Measurements from ENCODE around the gene RAB21.

Gene RAB21

DNA sequence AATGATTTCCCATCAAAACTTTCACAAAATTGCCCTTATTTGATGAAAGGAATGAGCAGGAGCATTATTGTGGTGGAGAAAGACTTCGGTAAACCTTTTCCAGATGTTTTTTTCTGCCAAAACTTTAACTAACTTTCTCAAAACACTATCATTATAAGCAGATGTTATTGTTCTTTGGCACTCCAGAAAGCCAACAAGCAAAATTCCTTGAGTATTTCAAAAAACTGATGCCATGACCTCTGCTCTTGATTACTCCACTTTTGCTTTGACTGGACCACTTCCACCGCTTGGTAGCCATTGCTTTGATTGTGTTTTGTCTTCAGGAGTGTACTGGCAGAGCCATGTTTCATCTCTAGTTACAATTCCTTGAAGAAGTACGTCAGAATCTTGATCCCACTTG is 29.7 kb upstream of the RAB21 start:
- no peak overlapping the region for H2AFZ ChIP-seq (ENCODE audit: low read depth, low read length)
- no peak overlapping the region for H2BK120ac ChIP-seq (ENCODE audit: low read depth, low read length)
- no peak overlapping the region for H3K4me3 ChIP-seq (ENCODE audit: insufficient read depth in 1 of 2, low read depth in 1 of 2, low read length in 2 of 2)
- H3K18ac ChIP-seq (ENCODE audit: low read depth in 1 of 2, low read length in 2 of 2) = no peak overlapping the region
- no peak overlapping the region for H3K9ac ChIP-seq (ENCODE audit: low read length)
- no peak overlapping the region for H2AK5ac ChIP-seq (ENCODE audit: low read length, severe bottlenecking)
- H2BK12ac ChIP-seq (ENCODE audit: low read length in 2 of 2) = no peak overlapping the region
- H3K4me1 ChIP-seq (ENCODE audit: control insufficient read depth, insufficient read depth, low read depth, low read length) = no peaks in the 10 kb centered on the region
- WGBS = 83% methylated on average over 2 of the region's 3 CpGs
- DNase-seq = no peak
- no peaks in the 10 kb centered on the region for H3K79me1 ChIP-seq (replicated peaks; ENCODE audit: low read length, poor library complexity, severe bottlenecking)
- H3K14ac ChIP-seq (ENCODE audit: low read length in 2 of 2) = no peak overlapping the region
- no peak overlapping the region for H3K23ac ChIP-seq (ENCODE audit: low read length in 2 of 2)
- H3K4me2 ChIP-seq (ENCODE audit: low read length, poor library complexity, severe bottlenecking) = no peak overlapping the region
- H2BK15ac ChIP-seq (ENCODE audit: low read depth, poor library complexity, severe bottlenecking) = no peak overlapping the region
- no peaks in the 10 kb centered on the region for H3K27me3 ChIP-seq (ENCODE audit: control insufficient read depth in 1 of 2, insufficient read depth in 1 of 2, low read length in 2 of 2)
- H4K91ac ChIP-seq (ENCODE audit: low read length) = no peak overlapping the region
- H3K4ac ChIP-seq (ENCODE audit: low read depth in 1 of 2, low read length in 2 of 2) = no peak overlapping the region
- no peak overlapping the region for H2BK5ac ChIP-seq (ENCODE audit: low read depth, low read length, poor library complexity, severe bottlenecking)
- no peaks in the 10 kb centered on the region for H3K36me3 ChIP-seq (ENCODE audit: control insufficient read depth in 1 of 2, insufficient read depth in 2 of 2, low read depth in 1 of 2, low read length in 2 of 2)
- peaks cover 10% of the 10 kb centered on the region for H3K9me3 ChIP-seq (ENCODE audit: control insufficient read depth, low read length)
- H4K8ac ChIP-seq (ENCODE audit: low read length) = no peak overlapping the region
- no peak overlapping the region for H3K27ac ChIP-seq (ENCODE audit: low read length, poor library complexity, severe bottlenecking)

DNA sequence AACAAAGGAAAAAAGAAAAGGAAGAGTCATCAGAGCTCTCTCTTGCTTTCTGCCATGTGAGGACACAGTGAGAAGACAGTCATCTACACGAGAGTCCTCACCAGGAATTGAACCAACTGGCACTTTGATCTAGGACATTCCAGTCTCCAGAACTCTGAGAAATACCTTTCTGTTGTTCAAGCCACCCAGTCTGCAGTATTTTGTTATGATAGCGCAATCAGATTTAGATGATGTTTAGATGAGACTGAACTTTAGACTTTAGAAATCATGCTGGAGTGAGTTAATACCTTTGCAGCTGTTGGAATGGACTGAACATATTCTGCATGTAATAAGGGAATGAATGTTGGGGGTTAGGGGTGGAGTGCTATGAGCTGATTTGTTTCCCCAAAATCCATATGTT is 28.1 kb upstream of the RAB21 start:
- no peak overlapping the region for H4K91ac ChIP-seq (ENCODE audit: low read length)
- H2AK5ac ChIP-seq (ENCODE audit: low read length, severe bottlenecking) = no peak overlapping the region
- no peak overlapping the region for H3K18ac ChIP-seq (ENCODE audit: low read depth in 1 of 2, low read length in 2 of 2)
- H2BK12ac ChIP-seq (ENCODE audit: low read length in 2 of 2) = no peak overlapping the region
- no peak overlapping the region for H3K27ac ChIP-seq (ENCODE audit: low read length, poor library complexity, severe bottlenecking)
- no peak overlapping the region for H2BK15ac ChIP-seq (ENCODE audit: low read depth, poor library complexity, severe bottlenecking)
- H3K9ac ChIP-seq (ENCODE audit: low read length) = no peak overlapping the region
- peaks cover 1% of the 10 kb centered on the region for H3K4me1 ChIP-seq (ENCODE audit: control insufficient read depth, insufficient read depth, low read depth, low read length)
- no peak overlapping the region for H3K4ac ChIP-seq (ENCODE audit: low read depth in 1 of 2, low read length in 2 of 2)
- no peak overlapping the region for H2BK5ac ChIP-seq (ENCODE audit: low read depth, low read length, poor library complexity, severe bottlenecking)
- 82% methylated on average over 2 of the region's 2 CpGs for WGBS
- H3K14ac ChIP-seq (ENCODE audit: low read length in 2 of 2) = no peak overlapping the region
- H3K36me3 ChIP-seq (ENCODE audit: control insufficient read depth in 1 of 2, insufficient read depth in 2 of 2, low read depth in 1 of 2, low read length in 2 of 2) = no peaks in the 10 kb centered on the region
- H3K23ac ChIP-seq (ENCODE audit: low read length in 2 of 2) = no peak overlapping the region
- H3K9me3 ChIP-seq (ENCODE audit: control insufficient read depth, low read length) = peaks cover 10% of the 10 kb centered on the region
- H2AFZ ChIP-seq (ENCODE audit: low read depth, low read length) = no peak overlapping the region
- no peaks in the 10 kb centered on the region for H3K79me1 ChIP-seq (replicated peaks; ENCODE audit: low read length, poor library complexity, severe bottlenecking)
- no peak overlapping the region for H2BK120ac ChIP-seq (ENCODE audit: low read depth, low read length)
- H3K4me3 ChIP-seq (ENCODE audit: insufficient read depth in 1 of 2, low read depth in 1 of 2, low read length in 2 of 2) = no peak overlapping the region
- no peak for DNase-seq
- no peaks in the 10 kb centered on the region for H3K27me3 ChIP-seq (ENCODE audit: control insufficient read depth in 1 of 2, insufficient read depth in 1 of 2, low read length in 2 of 2)
- H4K8ac ChIP-seq (ENCODE audit: low read length) = no peak overlapping the region
- H3K4me2 ChIP-seq (ENCODE audit: low read length, poor library complexity, severe bottlenecking) = no peak overlapping the region

DNA sequence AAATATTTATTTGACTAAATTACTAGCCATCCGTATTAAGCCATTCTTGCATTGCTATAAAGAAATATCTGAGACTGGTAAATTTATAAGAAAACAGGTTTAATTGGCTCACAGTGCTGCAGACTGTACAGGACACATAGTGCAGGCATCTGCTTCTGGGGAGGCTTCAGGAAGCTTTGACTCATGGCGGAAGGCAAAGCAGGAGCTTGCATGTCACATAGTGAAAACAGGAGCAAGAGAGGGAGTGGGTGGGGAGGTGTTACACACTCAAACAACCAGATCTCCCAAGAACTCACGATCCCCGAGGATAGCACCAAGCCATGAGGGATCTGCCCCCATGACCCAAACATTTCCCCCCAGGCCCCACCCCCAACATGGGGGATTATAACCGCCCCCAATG is 26.7 kb upstream of the RAB21 start:
- H2AK5ac ChIP-seq (ENCODE audit: low read length, severe bottlenecking) = no peak overlapping the region
- no peak overlapping the region for H3K4ac ChIP-seq (ENCODE audit: low read depth in 1 of 2, low read length in 2 of 2)
- no peak overlapping the region for H3K9ac ChIP-seq (ENCODE audit: low read length)
- DNase-seq = no peak
- no peak overlapping the region for H3K27ac ChIP-seq (ENCODE audit: low read length, poor library complexity, severe bottlenecking)
- H3K4me2 ChIP-seq (ENCODE audit: low read length, poor library complexity, severe bottlenecking) = no peak overlapping the region
- peaks cover 10% of the 10 kb centered on the region for H3K9me3 ChIP-seq (ENCODE audit: control insufficient read depth, low read length)
- peaks cover 4% of the 10 kb centered on the region for H3K4me1 ChIP-seq (ENCODE audit: control insufficient read depth, insufficient read depth, low read depth, low read length)
- no peak overlapping the region for H2BK5ac ChIP-seq (ENCODE audit: low read depth, low read length, poor library complexity, severe bottlenecking)
- no peaks in the 10 kb centered on the region for H3K27me3 ChIP-seq (ENCODE audit: control insufficient read depth in 1 of 2, insufficient read depth in 1 of 2, low read length in 2 of 2)
- H3K79me1 ChIP-seq (replicated peaks; ENCODE audit: low read length, poor library complexity, severe bottlenecking) = no peaks in the 10 kb centered on the region
- H2BK12ac ChIP-seq (ENCODE audit: low read length in 2 of 2) = no peak overlapping the region
- H4K8ac ChIP-seq (ENCODE audit: low read length) = no peak overlapping the region
- no peak overlapping the region for H2BK15ac ChIP-seq (ENCODE audit: low read depth, poor library complexity, severe bottlenecking)
- H3K14ac ChIP-seq (ENCODE audit: low read length in 2 of 2) = no peak overlapping the region
- H3K18ac ChIP-seq (ENCODE audit: low read depth in 1 of 2, low read length in 2 of 2) = no peak overlapping the region
- WGBS = 80% methylated on average over 2 of the region's 5 CpGs
- no peak overlapping the region for H4K91ac ChIP-seq (ENCODE audit: low read length)
- H3K36me3 ChIP-seq (ENCODE audit: control insufficient read depth in 1 of 2, insufficient read depth in 2 of 2, low read depth in 1 of 2, low read length in 2 of 2) = no peaks in the 10 kb centered on the region
- H2BK120ac ChIP-seq (ENCODE audit: low read depth, low read length) = no peak overlapping the region
- H3K23ac ChIP-seq (ENCODE audit: low read length in 2 of 2) = no peak overlapping the region
- H2AFZ ChIP-seq (ENCODE audit: low read depth, low read length) = no peak overlapping the region
- no peak overlapping the region for H3K4me3 ChIP-seq (ENCODE audit: insufficient read depth in 1 of 2, low read depth in 1 of 2, low read length in 2 of 2)

DNA sequence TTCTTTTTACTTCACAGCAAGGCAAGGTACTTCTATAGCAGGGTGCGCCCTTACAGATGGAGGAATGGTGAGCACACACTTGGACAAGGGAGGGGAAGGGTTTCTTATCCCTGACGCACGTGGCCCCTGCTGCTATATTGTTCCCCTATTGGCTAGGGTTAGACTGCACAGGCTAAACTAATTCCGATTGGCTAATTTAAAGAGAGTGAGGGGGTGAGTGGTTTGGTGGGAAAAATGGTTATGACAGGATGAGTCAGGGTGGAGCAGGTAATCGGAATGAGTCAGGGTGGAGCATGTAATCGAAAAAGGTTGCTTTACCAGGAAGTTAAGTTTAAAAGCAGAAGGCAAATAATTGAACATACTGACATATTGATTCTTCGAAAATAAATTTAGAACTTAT is 23.7 kb upstream of the RAB21 start:
- H3K4ac ChIP-seq (ENCODE audit: low read depth in 1 of 2, low read length in 2 of 2) = no peak overlapping the region
- no peaks in the 10 kb centered on the region for H3K79me1 ChIP-seq (replicated peaks; ENCODE audit: low read length, poor library complexity, severe bottlenecking)
- H3K23ac ChIP-seq (ENCODE audit: low read length in 2 of 2) = no peak overlapping the region
- H2BK120ac ChIP-seq (ENCODE audit: low read depth, low read length) = no peak overlapping the region
- H2BK12ac ChIP-seq (ENCODE audit: low read length in 2 of 2) = no peak overlapping the region
- H2BK15ac ChIP-seq (ENCODE audit: low read depth, poor library complexity, severe bottlenecking) = no peak overlapping the region
- no peak overlapping the region for H4K8ac ChIP-seq (ENCODE audit: low read length)
- H3K4me1 ChIP-seq (ENCODE audit: control insufficient read depth, insufficient read depth, low read depth, low read length) = peaks cover 4% of the 10 kb centered on the region
- WGBS = 76% methylated on average over 5 of the region's 7 CpGs
- H2AK5ac ChIP-seq (ENCODE audit: low read length, severe bottlenecking) = no peak overlapping the region
- DNase-seq = no peak
- H4K91ac ChIP-seq (ENCODE audit: low read length) = no peak overlapping the region
- no peak overlapping the region for H3K27ac ChIP-seq (ENCODE audit: low read length, poor library complexity, severe bottlenecking)
- H3K4me2 ChIP-seq (ENCODE audit: low read length, poor library complexity, severe bottlenecking) = no peak overlapping the region
- H3K9ac ChIP-seq (ENCODE audit: low read length) = no peak overlapping the region
- no peaks in the 10 kb centered on the region for H3K27me3 ChIP-seq (ENCODE audit: control insufficient read depth in 1 of 2, insufficient read depth in 1 of 2, low read length in 2 of 2)
- no peak overlapping the region for H3K18ac ChIP-seq (ENCODE audit: low read depth in 1 of 2, low read length in 2 of 2)
- peaks cover 2% of the 10 kb centered on the region for H3K9me3 ChIP-seq (ENCODE audit: control insufficient read depth, low read length)
- H3K4me3 ChIP-seq (ENCODE audit: insufficient read depth in 1 of 2, low read depth in 1 of 2, low read length in 2 of 2) = no peak overlapping the region
- no peaks in the 10 kb centered on the region for H3K36me3 ChIP-seq (ENCODE audit: control insufficient read depth in 1 of 2, insufficient read depth in 2 of 2, low read depth in 1 of 2, low read length in 2 of 2)
- no peak overlapping the region for H3K14ac ChIP-seq (ENCODE audit: low read length in 2 of 2)
- H2BK5ac ChIP-seq (ENCODE audit: low read depth, low read length, poor library complexity, severe bottlenecking) = no peak overlapping the region
- peak overlapping the region; percentile 53 for H2AFZ ChIP-seq (ENCODE audit: low read depth, low read length)

Data from mesenchymal stem cell (in vitro differentiated cells and primary cell).